ENCODE data around the gene SLC2A13. TPM values are rescaled to one million over a fixed set of nuclear protein-coding genes. Genes with fewer than 3 reads are reported as not detected.
A peak's percentile ranks its signal among the peaks of the same experiment; 100 is the strongest.

SLC2A13 gene
- total and polyA plus RNA-seq, 2 donors (not counting 1 experiment from before 2014, with no cell fraction given): 5.4 to 10.2 TPM

GRCh38 chr12:40038619-40039018 is 67.3 kb downstream of the SLC2A13 start:
- no peaks in the 10 kb centered on the region for H3K27me3 ChIP-seq (ENCODE audit: control insufficient read depth, insufficient read depth, low read length)
- TF ChIP-seq EZH2 (IDR thresholded peaks at IDR 0.05; ENCODE audit: low read length, missing control alignments): no peak
- TF ChIP-seq CTCF (conservative IDR thresholded peaks at IDR 0.05 in 1 of 2, IDR thresholded peaks at IDR 0.05 in 1 of 2; ENCODE audit: low read depth in 1 of 2, low read length in 2 of 2): no peak
- H3K4me2 ChIP-seq (ENCODE audit: extremely low read depth, insufficient read depth, low read length): no peak overlapping the region
- no peak for DNase-seq (ENCODE audit: low read depth in 2 of 2)
- H3K36me3 ChIP-seq (ENCODE audit: control insufficient read depth, insufficient read depth, low read length): no peaks in the 10 kb centered on the region
- no peak overlapping the region for H3K4me3 ChIP-seq (replicated peaks in 1 of 4; ENCODE audit: control extremely low read depth in 1 of 4, insufficient read depth in 1 of 4, low read depth in 3 of 4, low read length in 4 of 4)
- no peak overlapping the region for H3K9ac ChIP-seq (ENCODE audit: insufficient read depth, low read length)
- H4K20me1 ChIP-seq (ENCODE audit: control insufficient read depth, extremely low read depth, insufficient read depth, low read length): no peaks in the 10 kb centered on the region
- no peaks in the 10 kb centered on the region for H3K9me3 ChIP-seq (ENCODE audit: control insufficient read depth, insufficient read depth, low read depth, low read length)
- H2AFZ ChIP-seq (ENCODE audit: low read length): no peak overlapping the region
- H3K79me2 ChIP-seq (ENCODE audit: control insufficient read depth, insufficient read depth, low read length): no peaks in the 10 kb centered on the region
- no peaks in the 10 kb centered on the region for H3K4me1 ChIP-seq (ENCODE audit: control insufficient read depth, extremely low read depth, insufficient read depth, low read length)
- H3K27ac ChIP-seq (ENCODE audit: insufficient read depth, low read length): no peak overlapping the region

GRCh38 chr12:40034712-40035111 is 71.2 kb downstream of the SLC2A13 start:
- TF ChIP-seq EZH2 (IDR thresholded peaks at IDR 0.05; ENCODE audit: low read length, missing control alignments) (no peak), CTCF (conservative IDR thresholded peaks at IDR 0.05 in 1 of 2, IDR thresholded peaks at IDR 0.05 in 1 of 2; ENCODE audit: low read depth in 1 of 2, low read length in 2 of 2) (no peak)
- no peaks in the 10 kb centered on the region for H3K27me3 ChIP-seq (ENCODE audit: control insufficient read depth, insufficient read depth, low read length)
- H3K27ac ChIP-seq (ENCODE audit: insufficient read depth, low read length): no peak overlapping the region
- no peaks in the 10 kb centered on the region for H4K20me1 ChIP-seq (ENCODE audit: control insufficient read depth, extremely low read depth, insufficient read depth, low read length)
- H3K79me2 ChIP-seq (ENCODE audit: control insufficient read depth, insufficient read depth, low read length): no peaks in the 10 kb centered on the region
- H3K4me3 ChIP-seq (replicated peaks in 1 of 4; ENCODE audit: control extremely low read depth in 1 of 4, insufficient read depth in 1 of 4, low read depth in 3 of 4, low read length in 4 of 4): no peak overlapping the region
- no peak overlapping the region for H3K4me2 ChIP-seq (ENCODE audit: extremely low read depth, insufficient read depth, low read length)
- no peaks in the 10 kb centered on the region for H3K36me3 ChIP-seq (ENCODE audit: control insufficient read depth, insufficient read depth, low read length)
- no peaks in the 10 kb centered on the region for H3K4me1 ChIP-seq (ENCODE audit: control insufficient read depth, extremely low read depth, insufficient read depth, low read length)
- peak in 1 of 2 donors; percentile 6 for DNase-seq (ENCODE audit: low read depth in 2 of 2)
- H3K9ac ChIP-seq (ENCODE audit: insufficient read depth, low read length): no peak overlapping the region
- no peak overlapping the region for H2AFZ ChIP-seq (ENCODE audit: low read length)
- no peaks in the 10 kb centered on the region for H3K9me3 ChIP-seq (ENCODE audit: control insufficient read depth, insufficient read depth, low read depth, low read length)

- Histone ChIP-seq H3K79me2 (ENCODE audit: control insufficient read depth, insufficient read depth, low read length) (no peaks in the 10 kb centered on the region), H3K27me3 (ENCODE audit: control insufficient read depth, insufficient read depth, low read length) (no peaks in the 10 kb centered on the region), H3K4me2 (ENCODE audit: extremely low read depth, insufficient read depth, low read length) (no peak overlapping the region), H4K20me1 (ENCODE audit: control insufficient read depth, extremely low read depth, insufficient read depth, low read length) (no peaks in the 10 kb centered on the region), H3K9me3 (ENCODE audit: control insufficient read depth, insufficient read depth, low read depth, low read length) (no peaks in the 10 kb centered on the region), H3K9ac (ENCODE audit: insufficient read depth, low read length) (no peak overlapping the region), H2AFZ (ENCODE audit: low read length) (no peak overlapping the region), H3K27ac (ENCODE audit: insufficient read depth, low read length) (no peak overlapping the region), H3K4me3 (replicated peaks in 1 of 4; ENCODE audit: control extremely low read depth in 1 of 4, insufficient read depth in 1 of 4, low read depth in 3 of 4, low read length in 4 of 4) (no peak overlapping the region), H3K36me3 (ENCODE audit: control insufficient read depth, insufficient read depth, low read length) (no peaks in the 10 kb centered on the region), H3K4me1 (ENCODE audit: control insufficient read depth, extremely low read depth, insufficient read depth, low read length) (no peaks in the 10 kb centered on the region)
- no peak for TF ChIP-seq CTCF (conservative IDR thresholded peaks at IDR 0.05 in 1 of 2, IDR thresholded peaks at IDR 0.05 in 1 of 2; ENCODE audit: low read depth in 1 of 2, low read length in 2 of 2)
- TF ChIP-seq EZH2 (IDR thresholded peaks at IDR 0.05; ENCODE audit: low read length, missing control alignments): no peak
- DNase-seq (ENCODE audit: low read depth in 2 of 2): no peak
Observed at GRCh38 chr12:40034156-40034555, 71.7 kb downstream of the SLC2A13 start.
